GM19035 (cell line): ENCODE results near the gene MFAP4.
"Not testable (repeated sequence)": the region's sequence is repeated elsewhere in the genome, so short reads cannot be mapped to it uniquely, and the experiment has no call there.

Experiments used
- ATAC-seq: cut with Tn5 transposase; IDR thresholded peaks from one replicate; pipeline ENCODE4 v1.9.1; 2021; ENCODE audit not compliant: unreplicated experiment

MFAP4 gene

DNA sequence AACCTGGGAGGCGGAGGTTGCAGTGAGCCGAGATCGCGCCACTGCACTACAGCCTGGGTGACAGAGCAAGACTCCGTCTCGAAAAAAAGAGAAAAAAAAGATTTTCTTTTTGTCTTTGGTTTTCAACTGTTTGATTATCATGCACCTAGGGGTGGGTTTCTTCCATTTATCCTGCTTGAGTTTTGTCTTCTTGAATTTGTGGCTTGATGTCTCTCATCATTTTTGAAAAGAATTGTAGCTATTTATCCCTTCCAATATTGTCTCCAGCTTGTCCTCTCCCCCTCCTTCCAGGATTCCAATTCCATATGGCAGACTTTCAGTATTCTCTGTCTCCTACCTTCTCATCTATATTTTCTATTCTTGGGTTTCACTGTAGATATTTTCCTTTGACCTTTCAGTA, 32.2 kb downstream of the MFAP4 start:
- ATAC-seq: no peak

DNA sequence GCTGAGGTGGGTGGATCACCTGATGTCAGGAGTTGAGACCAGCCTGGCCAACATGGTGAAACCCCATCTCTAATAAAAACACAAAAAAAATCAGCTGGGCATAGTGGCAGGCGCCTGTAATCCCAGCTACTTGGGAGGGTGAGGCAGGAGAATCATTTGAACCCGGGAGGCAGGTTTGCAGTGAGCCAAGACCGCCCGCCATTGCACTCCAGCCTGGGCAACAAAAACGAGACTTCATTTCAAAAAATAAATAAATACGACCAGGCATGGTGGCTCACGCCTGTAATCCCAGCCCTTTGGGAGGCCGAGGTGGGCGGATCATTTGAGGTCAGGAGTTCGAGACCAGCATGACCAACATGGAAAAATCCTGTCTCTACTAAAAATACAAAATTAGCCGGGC, 33.6 kb downstream of the MFAP4 start:
- not testable (repeated sequence) for ATAC-seq

- no peak for ATAC-seq
These were observed 38.2 kb downstream of the MFAP4 start for GRCh38 chr17:19348806-19349205.

DNA sequence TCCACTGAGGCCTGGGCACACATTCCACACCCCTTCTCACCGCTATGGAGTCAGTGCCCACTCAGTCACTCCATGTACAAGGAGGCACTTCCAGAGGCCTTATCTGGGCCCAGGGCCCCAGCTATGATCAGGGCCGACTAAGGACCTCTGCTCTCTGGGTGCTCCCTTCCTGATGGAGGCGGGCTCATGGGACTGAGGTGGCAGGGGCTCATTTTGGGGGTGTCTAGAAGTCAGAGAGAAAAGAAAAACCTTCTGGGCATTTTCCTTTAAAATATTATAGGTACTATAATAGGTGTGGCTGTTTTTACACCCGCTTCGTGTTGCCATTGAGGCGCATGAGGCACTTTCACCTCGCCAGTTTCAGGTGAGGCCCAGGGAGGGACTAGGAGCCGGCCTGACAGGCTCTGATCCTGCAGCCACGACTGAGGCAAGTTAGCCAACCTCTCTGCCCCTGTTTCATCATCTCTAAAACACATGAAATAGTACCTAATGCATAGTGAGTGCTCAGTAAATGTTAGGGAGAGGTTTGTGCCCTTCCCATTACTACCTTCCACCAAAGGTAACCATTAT, 38.8 kb downstream of the MFAP4 start:
- no peak for ATAC-seq

- no peak for ATAC-seq
These were observed 39.5 kb downstream of the MFAP4 start for GRCh38 chr17:19347323-19348080.

GRCh38 chr17:19346351-19347255, 40.4 kb downstream of the MFAP4 start:
- no peak for ATAC-seq

- ATAC-seq: no peak
These were observed 41.3 kb downstream of the MFAP4 start for GRCh38 chr17:19345486-19346350.

GRCh38 chr17:19345067-19345460, 41.9 kb downstream of the MFAP4 start:
- ATAC-seq: no peak

- no peak for ATAC-seq
These were observed 42.5 kb downstream of the MFAP4 start for GRCh38 chr17:19344311-19345066.

GRCh38 chr17:19343671-19344151, 43.3 kb downstream of the MFAP4 start:
- ATAC-seq: no peak

DNA sequence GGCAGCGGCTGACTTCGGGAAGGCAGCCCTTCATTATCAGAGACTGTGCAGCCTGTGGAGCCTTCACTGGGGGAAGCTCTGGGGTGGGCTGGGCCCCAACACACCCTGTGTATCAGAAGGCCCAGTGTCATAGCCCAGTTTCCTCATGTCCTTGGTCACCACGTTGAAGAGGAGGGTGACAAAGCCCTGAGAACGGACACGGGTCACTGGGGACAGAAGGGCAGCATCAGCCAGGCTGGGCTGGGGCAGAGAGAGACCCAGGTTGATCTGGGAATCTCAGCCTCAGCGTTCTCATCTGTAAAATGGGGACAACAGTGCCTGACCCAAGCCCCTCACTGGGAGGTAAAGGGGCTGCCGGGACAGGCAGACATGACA, 43.7 kb downstream of the MFAP4 start:
- no peak for ATAC-seq

DNA sequence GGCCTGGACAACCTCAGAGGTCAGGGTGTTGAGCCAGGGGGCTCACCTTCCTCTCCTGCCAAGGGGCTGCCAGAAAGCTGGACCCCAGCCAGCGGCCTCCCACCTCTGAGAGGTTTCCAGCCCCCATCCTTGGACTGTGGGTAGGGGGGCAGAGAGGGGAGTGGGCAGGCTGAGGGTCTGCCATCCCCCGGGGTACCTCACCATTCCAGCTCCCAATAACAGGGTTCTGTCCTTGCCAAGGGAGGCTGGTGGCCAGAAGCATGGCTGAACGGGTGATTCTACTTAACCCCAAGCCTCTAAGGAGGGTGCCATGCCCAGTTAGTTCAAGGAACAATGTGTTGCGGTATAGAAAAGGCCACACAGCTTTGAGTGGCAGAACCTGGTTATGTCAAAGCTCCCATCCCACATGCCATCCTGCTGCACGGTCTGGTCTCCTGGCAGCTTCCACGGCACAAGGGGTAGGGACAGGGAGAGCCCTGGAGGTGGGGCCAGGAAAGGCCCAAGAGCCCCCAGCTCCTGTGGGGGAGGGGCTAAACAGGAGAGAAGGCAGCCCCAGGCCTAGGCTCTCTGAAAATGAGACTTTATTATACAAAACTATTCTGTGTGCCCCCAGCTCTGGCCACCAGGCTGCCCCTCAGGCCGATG, 44.3 kb downstream of the MFAP4 start:
- ATAC-seq: no peak

DNA sequence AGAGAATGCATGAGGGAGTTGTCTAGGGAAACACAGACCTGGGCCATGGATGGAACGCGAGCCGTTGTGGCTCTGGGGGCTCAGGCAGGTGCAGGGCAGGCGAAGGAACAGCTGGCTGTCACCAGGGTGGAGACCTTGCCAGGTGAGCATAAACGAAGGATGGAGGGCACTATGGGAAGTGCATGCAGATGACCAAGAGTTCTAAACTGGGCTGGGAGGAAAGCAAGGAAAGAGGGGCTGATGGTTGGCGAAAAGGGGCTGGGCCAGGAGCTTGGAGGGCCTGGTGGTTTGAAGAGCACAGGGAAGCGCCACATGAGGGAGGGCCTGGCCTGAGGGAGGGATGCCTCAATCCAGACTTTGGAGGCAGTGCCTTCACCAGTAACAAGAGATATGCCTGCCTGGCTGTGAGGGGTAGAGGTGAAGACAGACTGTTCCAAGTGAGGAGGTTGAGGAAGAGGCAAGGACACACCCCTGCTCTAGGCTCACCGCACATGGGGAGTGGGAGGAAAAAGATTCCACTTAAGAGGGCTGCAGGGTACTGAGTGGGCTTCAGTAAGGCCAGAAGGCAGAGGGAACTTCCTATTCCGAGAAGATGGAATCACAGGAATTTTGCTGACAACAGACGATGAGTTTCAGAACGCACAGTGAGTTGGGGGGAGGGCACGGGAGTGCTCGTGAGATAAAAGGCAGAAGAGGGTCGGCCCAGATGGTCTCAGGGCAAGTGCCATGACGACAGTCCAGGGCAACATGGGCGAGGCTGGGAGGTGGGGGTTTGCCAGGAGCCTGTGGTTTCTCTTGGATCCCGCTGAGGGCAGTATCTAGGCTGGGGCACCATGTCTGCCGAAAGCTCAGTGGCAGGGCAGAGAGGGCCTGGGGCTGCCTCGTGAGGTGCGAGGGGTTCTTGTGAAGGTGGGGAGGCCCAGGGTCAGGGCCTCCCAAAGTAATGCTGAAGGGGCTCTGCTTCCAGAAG, 45.1 kb downstream of the MFAP4 start:
- no peak for ATAC-seq

DNA sequence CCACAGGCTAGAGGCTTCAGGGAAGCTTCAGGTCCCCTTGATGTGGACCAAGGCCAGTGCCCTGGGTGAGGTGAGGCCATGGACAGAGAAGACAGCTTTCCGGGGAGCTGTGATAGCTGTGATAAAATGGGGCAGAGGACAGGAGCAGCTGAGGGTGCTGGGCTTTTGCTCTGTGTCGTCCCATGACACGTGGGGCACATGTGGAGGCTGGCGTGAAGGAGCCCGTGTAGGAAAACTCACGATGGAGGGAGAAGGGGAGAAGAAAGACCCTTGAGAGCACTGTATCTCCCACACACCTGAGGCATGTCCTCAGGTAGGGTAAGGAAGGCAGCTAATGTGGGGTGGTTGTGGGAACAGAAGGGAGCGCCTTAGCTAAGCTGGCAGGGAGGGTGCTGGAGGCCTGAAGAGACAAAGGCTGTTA, 45.8 kb downstream of the MFAP4 start:
- no peak for ATAC-seq

- ATAC-seq: no peak
These were observed 47.6 kb downstream of the MFAP4 start for GRCh38 chr17:19339341-19339815.

- no peak for ATAC-seq
These were observed 48.7 kb downstream of the MFAP4 start for GRCh38 chr17:19338031-19338990.

- no peak for ATAC-seq
These were observed 49.3 kb downstream of the MFAP4 start for GRCh38 chr17:19337712-19338023.
